ENCODE data around the gene PTPN12.
"Not testable (repeated sequence)": the region's sequence is repeated elsewhere in the genome, so short reads cannot be mapped to it uniquely, and the experiment has no call there.

PTPN12 gene

DNA sequence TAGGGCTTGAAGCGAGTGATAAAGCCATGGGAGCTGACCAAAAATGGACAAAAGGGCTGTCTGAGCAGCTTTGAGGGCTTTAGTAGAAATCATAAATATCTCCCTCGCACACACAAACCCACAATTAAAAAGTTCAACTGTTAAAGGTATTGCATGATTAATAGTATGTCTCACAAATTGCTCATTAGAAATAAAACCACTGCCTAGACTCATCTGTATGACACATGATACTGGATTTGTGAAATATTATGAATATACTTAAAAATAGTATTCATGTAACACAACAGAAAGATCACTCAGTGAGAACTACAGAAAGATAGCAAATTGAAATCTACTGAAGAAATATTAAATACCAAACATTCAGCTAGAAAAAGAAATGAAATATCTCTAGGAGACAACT lies 11.9 kb upstream of the PTPN12 start:
- Histone ChIP-seq H3K36me3 (ENCODE audit: insufficient read depth, low read depth, low read length) (no peaks in the 10 kb centered on the region), H3K9ac (ENCODE audit: low read depth, low read length) (no peak overlapping the region), H3K27ac (ENCODE audit: low read length) (no peak overlapping the region), H3K9me3 (ENCODE audit: insufficient read depth, low read depth, low read length) (no peaks in the 10 kb centered on the region), H3K27me3 (ENCODE audit: insufficient read depth, low read length) (no peaks in the 10 kb centered on the region), H3K4me3 (ENCODE audit: low read length) (no peak overlapping the region), H3K4me1 (ENCODE audit: insufficient read depth, low read length) (no peaks in the 10 kb centered on the region)

DNA sequence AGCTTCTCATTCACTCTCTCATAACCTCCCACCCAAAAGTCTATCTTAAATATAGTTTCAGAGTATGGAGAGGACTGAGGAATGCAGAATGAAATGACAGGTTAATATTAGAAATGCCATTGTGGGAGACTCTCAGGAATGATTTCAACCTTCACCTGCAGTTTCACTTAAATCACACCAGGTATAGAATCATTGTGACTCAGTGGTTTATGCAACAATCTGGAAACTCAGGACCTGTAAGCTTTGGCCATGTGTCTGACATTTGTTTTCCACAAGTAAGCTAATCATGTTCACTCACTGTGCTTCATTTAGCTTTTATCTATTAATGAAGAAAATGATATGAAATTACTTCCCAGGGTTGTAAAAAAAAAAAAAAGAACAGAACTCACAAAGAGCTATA lies 8.7 kb upstream of the PTPN12 start:
- Histone ChIP-seq H3K4me1 (ENCODE audit: insufficient read depth, low read length) (no peaks in the 10 kb centered on the region), H3K9ac (ENCODE audit: low read depth, low read length) (no peak overlapping the region), H3K9me3 (ENCODE audit: insufficient read depth, low read depth, low read length) (no peaks in the 10 kb centered on the region), H3K27ac (ENCODE audit: low read length) (no peak overlapping the region), H3K36me3 (ENCODE audit: insufficient read depth, low read depth, low read length) (no peaks in the 10 kb centered on the region), H3K4me3 (ENCODE audit: low read length) (no peak overlapping the region), H3K27me3 (ENCODE audit: insufficient read depth, low read length) (no peaks in the 10 kb centered on the region)

DNA sequence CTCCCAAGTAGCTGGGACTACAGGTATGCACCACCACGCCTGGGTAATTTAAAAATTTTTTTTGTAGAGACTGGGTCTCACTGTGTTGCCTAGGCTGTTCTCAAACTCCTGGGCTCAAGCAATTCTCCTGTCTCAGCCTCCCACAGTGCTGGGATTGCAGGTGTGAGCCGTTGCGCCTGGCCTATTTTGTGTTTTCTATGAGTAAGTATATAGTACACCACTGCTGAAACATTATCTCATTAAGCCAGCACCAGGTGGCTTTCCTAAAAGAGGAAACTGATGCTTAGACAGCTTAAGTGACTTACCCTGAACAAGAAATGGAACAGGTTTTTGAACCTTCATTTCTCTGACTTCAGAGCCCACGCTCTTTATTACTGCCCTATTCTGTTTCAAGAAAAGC lies 7.8 kb upstream of the PTPN12 start:
- Histone ChIP-seq H3K27ac (ENCODE audit: low read length) (no peak overlapping the region), H3K4me3 (ENCODE audit: low read length) (no peak overlapping the region), H3K4me1 (ENCODE audit: insufficient read depth, low read length) (no peaks in the 10 kb centered on the region), H3K27me3 (ENCODE audit: insufficient read depth, low read length) (no peaks in the 10 kb centered on the region), H3K9me3 (ENCODE audit: insufficient read depth, low read depth, low read length) (no peaks in the 10 kb centered on the region), H3K9ac (ENCODE audit: low read depth, low read length) (no peak overlapping the region), H3K36me3 (ENCODE audit: insufficient read depth, low read depth, low read length) (no peaks in the 10 kb centered on the region)

DNA sequence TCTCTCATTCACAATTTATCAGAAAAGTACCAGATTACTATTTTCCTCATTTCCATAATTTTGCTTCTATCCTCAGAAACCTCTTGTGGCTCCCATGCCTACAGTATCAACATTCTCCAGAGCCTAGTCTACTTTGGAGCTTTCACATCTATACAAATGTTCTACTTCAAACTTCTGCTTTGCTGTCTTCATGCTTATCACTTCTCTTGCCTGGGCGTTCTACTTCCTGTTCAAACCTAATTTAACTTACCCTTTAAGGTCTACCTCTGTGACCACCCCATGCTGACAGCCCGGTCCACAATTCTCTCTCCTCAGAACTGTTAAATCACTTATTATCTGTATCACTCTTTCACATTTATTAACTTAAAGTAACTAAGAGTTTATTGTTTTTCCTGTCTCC lies 6.1 kb upstream of the PTPN12 start:
- Histone ChIP-seq H3K27me3 (ENCODE audit: insufficient read depth, low read length) (no peaks in the 10 kb centered on the region), H3K9me3 (ENCODE audit: insufficient read depth, low read depth, low read length) (no peaks in the 10 kb centered on the region), H3K9ac (ENCODE audit: low read depth, low read length) (no peak overlapping the region), H3K36me3 (ENCODE audit: insufficient read depth, low read depth, low read length) (no peaks in the 10 kb centered on the region), H3K4me1 (ENCODE audit: insufficient read depth, low read length) (no peaks in the 10 kb centered on the region), H3K27ac (ENCODE audit: low read length) (no peak overlapping the region), H3K4me3 (ENCODE audit: low read length) (no peak overlapping the region)

DNA sequence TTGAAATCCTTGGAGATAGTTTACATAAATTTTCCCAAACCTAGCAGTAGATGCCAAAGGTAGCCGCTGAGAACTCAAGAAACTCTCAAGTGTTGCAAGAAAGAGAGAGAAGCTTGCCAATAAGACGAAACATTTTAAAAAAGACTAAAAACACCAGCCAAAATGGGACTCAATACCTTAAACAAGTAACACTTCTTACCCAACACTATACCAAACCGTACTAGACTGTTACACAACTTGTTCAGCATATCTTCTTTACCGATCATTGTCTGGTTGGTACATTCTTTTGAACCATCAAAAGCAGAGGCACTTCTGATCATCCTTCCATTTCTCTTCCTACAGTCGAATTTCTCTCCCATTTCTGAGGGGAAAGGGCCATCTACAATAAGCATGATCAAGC lies 4.8 kb upstream of the PTPN12 start:
- Histone ChIP-seq H3K4me1 (ENCODE audit: insufficient read depth, low read length) (no peaks in the 10 kb centered on the region), H3K9me3 (ENCODE audit: insufficient read depth, low read depth, low read length) (no peaks in the 10 kb centered on the region), H3K9ac (ENCODE audit: low read depth, low read length) (no peak overlapping the region), H3K27ac (ENCODE audit: low read length) (no peak overlapping the region), H3K27me3 (ENCODE audit: insufficient read depth, low read length) (no peaks in the 10 kb centered on the region), H3K36me3 (ENCODE audit: insufficient read depth, low read depth, low read length) (no peaks in the 10 kb centered on the region), H3K4me3 (ENCODE audit: low read length) (no peak overlapping the region)

DNA sequence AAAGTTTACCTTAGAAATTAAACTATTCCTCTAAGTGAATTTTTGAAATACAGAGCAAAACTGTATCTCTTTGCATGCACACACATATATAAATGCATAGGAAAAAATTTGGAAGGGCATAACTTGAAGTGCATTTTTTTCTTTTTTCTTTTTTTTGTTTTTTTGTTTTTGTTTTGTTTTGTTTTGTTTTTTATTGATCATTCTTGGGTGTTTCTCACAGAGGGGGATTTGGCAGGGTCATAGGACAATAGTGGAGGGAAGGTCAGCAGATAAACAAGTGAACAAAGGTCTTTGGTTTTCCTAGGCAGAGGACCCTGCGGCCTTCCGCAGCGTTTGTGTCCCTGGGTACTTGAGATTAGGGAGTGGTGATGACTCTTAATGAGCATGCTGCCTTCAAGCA lies 4.4 kb upstream of the PTPN12 start:
- H3K27me3 ChIP-seq (ENCODE audit: insufficient read depth, low read length); H3K9me3 ChIP-seq (ENCODE audit: insufficient read depth, low read depth, low read length); H3K9ac ChIP-seq (ENCODE audit: low read depth, low read length); H3K36me3 ChIP-seq (ENCODE audit: insufficient read depth, low read depth, low read length); H3K4me1 ChIP-seq (ENCODE audit: insufficient read depth, low read length); H3K27ac ChIP-seq (ENCODE audit: low read length); H3K4me3 ChIP-seq (ENCODE audit: low read length): not testable (repeated sequence)

DNA sequence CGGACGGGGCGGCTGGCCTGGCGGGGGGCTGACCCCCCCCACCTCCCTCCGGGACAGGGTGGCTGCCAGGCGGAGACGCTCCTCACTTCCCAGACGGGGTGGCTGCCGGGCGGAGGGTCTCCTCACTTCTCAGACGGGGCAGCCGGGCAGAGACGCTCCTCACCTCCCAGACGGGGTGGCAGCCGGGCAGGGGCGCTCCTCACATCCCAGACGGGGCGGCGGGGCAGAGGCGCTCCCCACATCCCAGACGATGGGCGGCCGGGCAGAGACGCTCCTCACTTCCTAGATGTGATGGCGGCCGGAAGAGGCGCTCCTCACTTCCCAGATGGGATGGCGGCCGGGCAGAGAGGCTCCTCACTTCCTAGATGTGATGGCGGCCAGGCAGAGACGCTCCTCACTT lies 3.0 kb upstream of the PTPN12 start:
- not testable (repeated sequence) for H3K36me3 ChIP-seq (ENCODE audit: insufficient read depth, low read depth, low read length); H3K27ac ChIP-seq (ENCODE audit: low read length); H3K4me3 ChIP-seq (ENCODE audit: low read length); H3K9me3 ChIP-seq (ENCODE audit: insufficient read depth, low read depth, low read length); H3K9ac ChIP-seq (ENCODE audit: low read depth, low read length); H3K4me1 ChIP-seq (ENCODE audit: insufficient read depth, low read length); H3K27me3 ChIP-seq (ENCODE audit: insufficient read depth, low read length)

DNA sequence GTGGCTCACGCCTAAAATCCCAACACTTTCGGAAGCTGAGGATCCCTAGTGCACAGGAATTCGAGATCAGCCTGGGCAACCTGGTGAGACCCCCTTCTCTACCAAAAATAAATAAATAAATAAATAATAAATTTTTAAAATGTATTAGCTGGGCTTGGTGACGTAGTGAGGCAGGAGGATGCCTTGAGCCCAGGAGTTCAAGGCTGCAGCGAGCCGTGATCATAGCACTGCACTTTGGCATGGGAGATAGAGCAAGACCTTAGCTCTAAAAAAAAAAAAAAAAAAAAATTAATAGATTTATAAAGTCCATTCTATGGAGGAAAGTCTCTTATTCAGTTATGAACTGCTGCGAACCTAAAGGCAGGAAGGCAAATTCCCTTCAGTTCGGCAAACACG lies 1.1 kb upstream of the PTPN12 start:
- Histone ChIP-seq H3K9ac (ENCODE audit: low read depth, low read length) (peak overlapping the region; percentile 79; the same call in 1 of the 2 replicates), H3K9me3 (ENCODE audit: insufficient read depth, low read depth, low read length) (no peaks in the 10 kb centered on the region), H3K36me3 (ENCODE audit: insufficient read depth, low read depth, low read length) (no peaks in the 10 kb centered on the region), H3K27ac (ENCODE audit: low read length) (no peak overlapping the region), H3K4me1 (ENCODE audit: insufficient read depth, low read length) (no peaks in the 10 kb centered on the region; the same call in 1 of the 2 replicates), H3K27me3 (ENCODE audit: insufficient read depth, low read length) (no peaks in the 10 kb centered on the region), H3K4me3 (ENCODE audit: low read length) (peak overlapping the region; percentile 94)

DNA sequence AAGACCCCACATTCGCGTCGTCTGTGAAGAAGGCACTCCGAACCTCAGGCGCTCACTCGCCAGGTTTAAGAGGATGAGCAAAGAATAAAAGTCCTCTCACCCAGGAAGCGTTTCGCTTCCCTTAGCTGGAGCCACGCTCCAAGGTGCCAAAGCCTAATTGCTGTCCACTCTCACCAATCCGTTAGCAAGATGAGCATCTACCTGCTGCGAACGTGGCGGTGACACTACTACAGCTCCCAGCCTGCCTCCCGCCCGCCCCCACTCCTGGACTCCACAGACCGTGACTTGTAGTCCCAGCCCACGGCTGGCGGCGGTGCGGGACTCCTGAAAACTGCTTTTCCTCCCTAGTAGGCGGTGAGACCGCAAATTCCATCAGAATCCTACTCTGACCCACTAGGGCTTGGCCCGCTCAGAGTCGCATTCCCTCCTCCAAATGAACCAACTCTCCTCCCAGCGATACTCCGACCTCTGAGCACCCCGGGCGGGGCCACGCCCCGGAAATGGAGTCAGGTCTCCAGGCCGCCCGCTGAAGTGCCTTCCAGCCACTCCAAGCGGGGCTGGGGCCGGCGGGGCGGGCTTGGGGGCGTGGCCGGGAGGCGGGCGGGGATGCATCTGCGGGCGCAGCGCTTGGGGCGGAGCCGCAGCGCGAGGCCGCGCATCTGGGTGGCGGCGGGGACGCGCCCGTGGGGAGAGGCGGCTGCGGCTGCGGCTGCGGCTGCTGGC lies 521 bp upstream of the PTPN12 start:
- H3K4me1 ChIP-seq (ENCODE audit: insufficient read depth, low read length) = no peaks in the 10 kb centered on the region; the same call in 1 of the 2 replicates
- peak overlapping the region; percentile 59 for H3K27ac ChIP-seq (ENCODE audit: low read length)
- H3K4me3 ChIP-seq (ENCODE audit: low read length) = peak overlapping the region; percentile 94
- 0 out of 2 replicates have a peak, but pooled peaks cover 4% of the 10 kb centered on the region for H3K36me3 ChIP-seq (ENCODE audit: insufficient read depth, low read depth, low read length)
- peak overlapping the region; percentile 79 for H3K9ac ChIP-seq (ENCODE audit: low read depth, low read length)
- H3K27me3 ChIP-seq (ENCODE audit: insufficient read depth, low read length) = no peaks in the 10 kb centered on the region
- no peaks in the 10 kb centered on the region for H3K9me3 ChIP-seq (ENCODE audit: insufficient read depth, low read depth, low read length)

DNA sequence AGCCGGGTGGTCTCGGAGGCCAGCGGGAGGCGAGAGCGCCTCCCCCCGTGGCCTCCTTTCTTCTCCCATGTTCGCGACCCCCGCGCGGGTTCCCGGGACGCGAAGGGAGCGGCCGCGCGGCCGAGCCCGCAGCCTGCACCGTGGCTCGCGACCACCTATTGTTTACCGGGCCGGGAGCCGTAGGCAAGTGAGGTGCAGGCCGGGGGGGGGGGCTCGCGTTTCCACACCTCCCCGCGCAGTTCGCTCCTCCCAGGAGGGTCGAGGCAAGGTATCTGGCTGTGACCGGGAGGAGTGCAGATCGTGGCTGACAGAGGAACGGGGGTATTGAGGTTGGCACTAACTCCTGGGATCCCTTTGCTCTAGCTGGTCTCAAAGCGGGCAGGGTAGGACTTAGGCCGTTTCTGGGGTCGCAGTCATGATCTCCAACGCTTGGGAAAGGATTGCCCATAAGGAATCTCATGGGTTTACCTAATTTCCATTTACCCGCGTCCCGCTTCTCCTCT lies 734 bp downstream of the PTPN12 start:
- H3K4me1 ChIP-seq (ENCODE audit: insufficient read depth, low read length) = no peaks in the 10 kb centered on the region; the same call in 1 of the 2 replicates
- peak overlapping the region; percentile 99 for H3K9ac ChIP-seq (ENCODE audit: low read depth, low read length)
- peak overlapping the region; percentile 90 for H3K27ac ChIP-seq (ENCODE audit: low read length)
- 0 out of 2 replicates have a peak, but pooled peaks cover 6% of the 10 kb centered on the region for H3K36me3 ChIP-seq (ENCODE audit: insufficient read depth, low read depth, low read length)
- no peaks in the 10 kb centered on the region for H3K27me3 ChIP-seq (ENCODE audit: insufficient read depth, low read length)
- no peaks in the 10 kb centered on the region for H3K9me3 ChIP-seq (ENCODE audit: insufficient read depth, low read depth, low read length)
- peak overlapping the region; percentile 100 for H3K4me3 ChIP-seq (ENCODE audit: low read length)

DNA sequence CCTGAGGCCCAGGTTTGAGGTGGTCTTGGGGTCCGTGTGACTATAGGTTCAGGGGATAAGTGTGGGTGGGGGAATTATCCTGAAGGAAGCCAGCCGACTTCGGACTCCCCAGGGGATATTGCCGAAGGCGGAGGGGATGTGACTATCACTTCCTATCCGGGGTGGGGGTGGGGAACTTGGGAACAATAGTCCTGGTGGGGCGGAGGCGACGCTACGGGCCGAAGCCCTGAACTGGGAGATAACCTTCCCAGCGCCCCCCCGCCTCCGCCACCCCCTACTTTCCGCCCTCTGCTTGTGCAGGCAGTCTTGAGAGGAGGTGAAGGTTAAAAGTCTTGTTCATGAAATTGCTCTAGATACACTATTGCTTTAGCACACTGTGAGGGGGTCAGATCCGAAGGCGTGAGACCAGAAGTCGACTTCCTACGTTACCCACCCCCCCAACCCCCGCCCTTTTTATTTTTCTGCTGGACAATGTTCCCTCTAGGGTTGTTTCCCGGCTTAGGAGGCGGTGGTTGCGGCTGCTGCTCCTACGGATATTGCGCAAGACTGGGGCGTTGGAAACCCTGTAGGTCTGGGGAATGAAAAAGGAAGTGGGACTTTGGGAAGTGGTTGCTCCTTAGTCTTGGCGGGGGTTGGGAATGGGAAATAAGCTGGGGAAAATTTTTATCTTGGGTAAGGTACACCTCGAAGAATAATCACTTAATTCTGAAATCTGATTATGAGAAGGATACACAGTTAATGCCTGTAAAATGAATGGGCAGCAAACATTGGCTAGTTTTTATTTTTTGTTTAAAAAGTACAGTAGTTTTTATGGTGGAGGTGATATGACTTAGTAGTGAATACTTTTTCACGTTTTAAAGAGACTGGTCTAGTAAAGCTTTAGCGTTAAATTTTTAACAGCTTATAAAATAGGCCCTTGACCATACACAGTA lies 1.5 kb downstream of the PTPN12 start:
- no peaks in the 10 kb centered on the region for H3K27me3 ChIP-seq (ENCODE audit: insufficient read depth, low read length)
- H3K4me3 ChIP-seq (ENCODE audit: low read length) = peak overlapping the region; percentile 100
- H3K9me3 ChIP-seq (ENCODE audit: insufficient read depth, low read depth, low read length) = no peaks in the 10 kb centered on the region
- no peaks in the 10 kb centered on the region; the same call in 1 of the 2 replicates for H3K4me1 ChIP-seq (ENCODE audit: insufficient read depth, low read length)
- peaks cover 6% of the 10 kb centered on the region; the same call in 1 of the 2 replicates for H3K36me3 ChIP-seq (ENCODE audit: insufficient read depth, low read depth, low read length)
- peak overlapping the region; percentile 99 for H3K9ac ChIP-seq (ENCODE audit: low read depth, low read length)
- peak overlapping the region; percentile 90 for H3K27ac ChIP-seq (ENCODE audit: low read length)

Measured in iPS-20b (cell line).